CD4-positive, alpha-beta T cell (primary cell): ENCODE measurements around the gene WDR90. TPM values are rescaled to one million over a fixed set of nuclear protein-coding genes. Genes with fewer than 3 reads are reported as not detected.

Experiments
- ATAC-seq: fragments of 200-7000 bp; cut with Tn5 transposase; one replicate; pipeline ENCODE4 v1.10.0; 2022; ENCODE audit warnings: mild to moderate bottlenecking; ENCODE audit not compliant: poor library complexity
- CTCF ChIA-PET: fragments of 350-600 bp; sonication (Branson Sonifier 250); formaldehyde crosslinking; loops from one replicate; lab custom pipeline; 2021; ENCODE audit warnings: antibody characterized with exemption, inconsistent platforms; lab: Charles Lee
- POLR2A ChIA-PET: fragments of 350-600 bp; sonication (Branson Sonifier 250); formaldehyde crosslinking; loops from one replicate; lab custom pipeline; 2021; ENCODE audit warnings: antibody characterized with exemption, inconsistent platforms; lab: Charles Lee
- DNase-seq, 14 experiments: peaks; one replicate each; pipeline ENCODE4 v3.0.0-alpha.2; 2013 to 2020; ENCODE audit warnings: mixed read lengths in 2 of 14
- H3K27ac ChIP-seq, 2 donors: one replicate each; pipeline versions ENCODE4 v1.5.1 to v1.7.0; 2013; ENCODE audit warnings: low read length in 2 of 2, low read depth in 1 of 2, mild to moderate bottlenecking in 1 of 2
- H3K27me3 ChIP-seq, 2 experiments: 1 replicate in 1 of 2; 2 replicates in 1 of 2; pipeline versions ENCODE4 v1.6.1 to v1.7.0; 2013; ENCODE audit warnings: low read length in 2 of 2, control low read depth in 1 of 2, mild to moderate bottlenecking in 1 of 2, moderate library complexity in 1 of 2; ENCODE audit not compliant: insufficient read depth in 2 of 2, control insufficient read depth in 1 of 2
- H3K36me3 ChIP-seq: one replicate; pipeline ENCODE4 v1.6.1; 2013; ENCODE audit warnings: low read length, control low read depth; ENCODE audit not compliant: insufficient read depth
- H3K4me1 ChIP-seq: one replicate; pipeline ENCODE4 v1.6.1; 2013; ENCODE audit warnings: low read length, control low read depth; ENCODE audit not compliant: insufficient read depth
- H3K4me3 ChIP-seq: one replicate; pipeline ENCODE4 v1.5.1; 2013; ENCODE audit warnings: mild to moderate bottlenecking, low read length, moderate library complexity
- H3K9me3 ChIP-seq, 2 experiments: 1 replicate in 1 of 2; 2 replicates in 1 of 2; pipeline versions ENCODE4 v1.6.1 to v1.7.0; 2013; ENCODE audit warnings: low read length in 2 of 2, mild to moderate bottlenecking in 2 of 2, control low read depth in 1 of 2, moderate library complexity in 1 of 2; ENCODE audit not compliant: control insufficient read depth in 1 of 2, insufficient read depth in 1 of 2
- H3K27ac Mint-ChIP-seq: one replicate; pipeline ENCODE4 v1.8.0; 2020; ENCODE audit warnings: mixed read lengths
- H3K27me3 Mint-ChIP-seq: one replicate; pipeline ENCODE4 v1.8.0; 2021; ENCODE audit warnings: mixed read lengths
- H3K36me3 Mint-ChIP-seq: one replicate; pipeline ENCODE4 v1.8.0; 2021; ENCODE audit warnings: low read depth, mixed read lengths
- H3K4me1 Mint-ChIP-seq: one replicate; pipeline ENCODE4 v1.8.0; 2021; ENCODE audit warnings: low read depth, mixed read lengths
- H3K4me3 Mint-ChIP-seq: one replicate; pipeline ENCODE4 v1.8.0; 2020; ENCODE audit warnings: mild to moderate bottlenecking, mixed read lengths
- H3K9me3 Mint-ChIP-seq: one replicate; pipeline ENCODE4 v1.8.0; 2020; ENCODE audit warnings: mixed read lengths
- CTCF ChIP-seq: fragments of 200-600 bp; IDR thresholded peaks from one replicate; pipeline ENCODE4 v1.8.0; 2022; ENCODE audit warnings: antibody characterized with exemption, mild to moderate bottlenecking
- intact Hi-C, 2 experiments: fragments of 100-400 bp; cut with DNase I in 1 of 2; cut with micrococcal nuclease in 1 of 2; formaldehyde crosslinking; loops; one replicate each; pipeline versions ENCODE4 v1.15.1 to v1.9.0; 2023 to 2025; cut with DNase I, micrococcal nuclease
- total RNA-seq, 174 experiments: library from RNA in 2 of 174; stranded (reverse) in 2 of 174; gene quantifications; one replicate each; pipeline ENCODE4 v1.2.3 and lab custom pipeline; 2021 to 2026

WDR90 gene
- total RNA-seq, 2 experiments from 2014 or later: 8.1 to 10.3 TPM

GRCh38 chr16:624526-625070 is 24.6 kb upstream of the WDR90 start:
- no peak overlapping the region for H3K27ac Mint-ChIP-seq
- ChIA-PET CTCF (no interaction called here), POLR2A (no interaction called here)
- no peak for TF ChIP-seq CTCF
- H3K4me3 Mint-ChIP-seq: no peak overlapping the region
- Histone ChIP-seq H3K27ac (no peak overlapping the region), H3K27me3 (no peaks in the 10 kb centered on the region), H3K9me3 (no peaks in the 10 kb centered on the region), H3K36me3 (peaks cover 10% of the 10 kb centered on the region), H3K4me1 (no peaks in the 10 kb centered on the region), H3K4me3 (no peak overlapping the region)
- H3K9me3 Mint-ChIP-seq: no peaks in the 10 kb centered on the region
- no peaks in the 10 kb centered on the region for H3K27me3 Mint-ChIP-seq
- ATAC-seq: no peak
- no peak for DNase-seq
- no peaks in the 10 kb centered on the region for H3K4me1 Mint-ChIP-seq
- H3K36me3 Mint-ChIP-seq: no peaks in the 10 kb centered on the region
- intact Hi-C loops: no loop called here

DNA sequence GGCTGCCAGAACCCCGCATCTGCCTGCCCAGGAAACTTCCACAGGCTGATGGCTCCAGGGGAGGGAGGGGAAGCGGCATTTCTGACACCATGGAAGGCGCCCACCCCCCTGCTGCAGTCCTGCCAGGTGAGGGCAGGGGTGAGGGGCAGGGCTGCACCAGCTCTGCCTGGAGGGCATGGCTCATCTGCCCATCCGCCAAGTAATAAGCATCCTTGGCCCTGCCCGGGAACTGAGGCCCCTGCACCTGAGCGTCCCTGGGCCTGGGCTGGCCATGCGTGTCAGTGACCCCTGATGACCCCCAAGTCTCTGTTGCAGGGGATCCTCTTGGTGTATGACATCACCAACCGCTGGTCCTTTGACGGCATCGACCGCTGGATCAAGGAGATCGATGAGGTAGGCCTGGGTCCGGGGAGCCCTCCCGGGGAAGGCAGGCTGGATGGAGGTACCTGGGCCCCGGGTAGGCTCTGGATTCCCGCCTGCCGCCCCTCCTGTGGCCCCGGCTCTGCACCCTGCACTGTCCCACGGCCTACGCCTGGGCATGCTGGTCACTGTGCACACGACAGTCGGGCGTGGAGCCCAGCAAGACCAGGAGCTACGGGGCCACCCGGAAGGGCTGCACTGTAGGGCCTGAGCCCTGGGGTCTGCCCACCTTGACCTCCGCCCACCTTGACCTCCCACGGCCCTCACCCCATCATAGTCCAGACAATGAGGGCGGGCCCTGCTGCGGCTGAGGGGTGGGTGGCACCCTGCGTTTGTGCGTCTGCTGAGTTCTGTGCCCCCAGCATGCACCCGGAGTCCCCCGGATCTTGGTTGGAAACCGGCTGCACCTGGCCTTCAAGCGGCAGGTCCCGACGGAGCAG is 23.8 kb upstream of the WDR90 start:
- Mint-ChIP-seq H3K27me3 (no peaks in the 10 kb centered on the region), H3K4me1 (no peaks in the 10 kb centered on the region), H3K4me3 (no peak overlapping the region), H3K9me3 (no peaks in the 10 kb centered on the region), H3K36me3 (no peaks in the 10 kb centered on the region), H3K27ac (no peak overlapping the region)
- no peak overlapping the region for H3K27ac ChIP-seq
- H3K4me1 ChIP-seq: peaks cover 2% of the 10 kb centered on the region
- intact Hi-C loops: no loop called here
- H3K4me3 ChIP-seq: no peak overlapping the region
- no peak for ATAC-seq
- no peak for DNase-seq
- no peaks in the 10 kb centered on the region for H3K9me3 ChIP-seq
- H3K36me3 ChIP-seq: peaks cover 10% of the 10 kb centered on the region
- POLR2A ChIA-PET: no interaction called here
- CTCF ChIA-PET: no interaction called here
- H3K27me3 ChIP-seq: no peaks in the 10 kb centered on the region
- no peak for TF ChIP-seq CTCF

DNA sequence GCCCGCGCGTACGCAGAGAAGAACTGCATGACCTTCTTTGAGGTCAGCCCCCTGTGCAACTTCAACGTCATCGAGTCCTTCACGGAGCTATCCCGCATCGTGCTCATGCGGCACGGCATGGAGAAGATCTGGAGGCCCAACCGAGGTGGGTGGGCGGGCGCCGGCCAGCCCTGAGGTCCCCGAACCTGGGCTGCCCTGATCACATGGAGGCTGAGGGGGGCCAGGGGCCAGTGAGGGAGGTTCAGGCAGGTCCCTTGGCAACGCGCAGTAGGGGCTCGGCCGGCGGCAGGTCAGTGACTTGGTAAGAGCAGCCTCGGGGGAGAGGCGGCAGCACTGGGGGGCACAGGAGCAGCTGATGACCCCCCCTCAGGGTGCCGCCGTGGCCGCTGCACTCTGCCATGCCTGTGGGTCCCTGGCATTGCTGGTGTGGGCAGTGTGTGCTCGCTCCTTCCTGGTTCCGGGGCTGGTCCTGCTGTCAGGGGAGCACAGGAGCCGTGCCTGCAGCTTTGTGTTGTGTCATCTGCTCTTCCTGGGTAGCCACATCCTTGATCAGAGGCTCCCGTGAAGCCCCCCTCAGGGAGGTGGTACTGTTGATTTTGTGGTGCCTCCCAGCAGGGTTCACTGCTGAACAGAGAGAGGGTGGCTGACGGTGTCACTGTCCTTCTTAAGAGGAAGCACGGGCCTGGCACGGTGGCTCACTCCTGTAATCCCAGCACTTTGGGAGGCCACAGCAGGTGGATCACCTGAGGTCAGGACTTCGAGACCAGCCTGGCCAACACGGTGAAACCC is 23.0 kb upstream of the WDR90 start:
- Mint-ChIP-seq H3K36me3 (no peaks in the 10 kb centered on the region), H3K27me3 (no peaks in the 10 kb centered on the region), H3K4me1 (no peaks in the 10 kb centered on the region), H3K9me3 (no peaks in the 10 kb centered on the region), H3K4me3 (no peak overlapping the region), H3K27ac (no peak overlapping the region)
- no peak for DNase-seq
- TF ChIP-seq CTCF: no peak
- no peaks in the 10 kb centered on the region for H3K27me3 ChIP-seq
- no peaks in the 10 kb centered on the region for H3K9me3 ChIP-seq
- POLR2A ChIA-PET: no interaction called here
- CTCF ChIA-PET: no interaction called here
- no peak for ATAC-seq
- H3K4me1 ChIP-seq: peaks cover 7% of the 10 kb centered on the region
- no peak overlapping the region for H3K27ac ChIP-seq
- intact Hi-C loops: no loop called here
- H3K36me3 ChIP-seq: peaks cover 8% of the 10 kb centered on the region
- H3K4me3 ChIP-seq: no peak overlapping the region
